ENCODE measurements around the gene UPF1. TPM values are rescaled to one million over a fixed set of nuclear protein-coding genes. Genes with fewer than 3 reads are reported as not detected.
"Not testable (repeated sequence)": the region's sequence is repeated elsewhere in the genome, so short reads cannot be mapped to it uniquely, and the experiment has no call there.

Gene UPF1
- total RNA-seq, 1 donor, result 37.3 TPM

- H3K4me3 ChIP-seq (ENCODE audit: low read depth, low read length), result no peak overlapping the region
- no peak for TF ChIP-seq CTCF (IDR thresholded peaks at IDR 0.05; ENCODE audit: insufficient read depth, low read length)
- no peak for DNase-seq (ENCODE audit: low read depth)
These were observed 67.0 kb downstream of the UPF1 start for GRCh38 chr19:18898607-18899408.

- no peak for TF ChIP-seq CTCF (IDR thresholded peaks at IDR 0.05; ENCODE audit: insufficient read depth, low read length)
- DNase-seq (ENCODE audit: low read depth), result no peak
- H3K4me3 ChIP-seq (ENCODE audit: low read depth, low read length), result no peak overlapping the region
These were observed 68.1 kb downstream of the UPF1 start for GRCh38 chr19:18899624-18900560.

DNA sequence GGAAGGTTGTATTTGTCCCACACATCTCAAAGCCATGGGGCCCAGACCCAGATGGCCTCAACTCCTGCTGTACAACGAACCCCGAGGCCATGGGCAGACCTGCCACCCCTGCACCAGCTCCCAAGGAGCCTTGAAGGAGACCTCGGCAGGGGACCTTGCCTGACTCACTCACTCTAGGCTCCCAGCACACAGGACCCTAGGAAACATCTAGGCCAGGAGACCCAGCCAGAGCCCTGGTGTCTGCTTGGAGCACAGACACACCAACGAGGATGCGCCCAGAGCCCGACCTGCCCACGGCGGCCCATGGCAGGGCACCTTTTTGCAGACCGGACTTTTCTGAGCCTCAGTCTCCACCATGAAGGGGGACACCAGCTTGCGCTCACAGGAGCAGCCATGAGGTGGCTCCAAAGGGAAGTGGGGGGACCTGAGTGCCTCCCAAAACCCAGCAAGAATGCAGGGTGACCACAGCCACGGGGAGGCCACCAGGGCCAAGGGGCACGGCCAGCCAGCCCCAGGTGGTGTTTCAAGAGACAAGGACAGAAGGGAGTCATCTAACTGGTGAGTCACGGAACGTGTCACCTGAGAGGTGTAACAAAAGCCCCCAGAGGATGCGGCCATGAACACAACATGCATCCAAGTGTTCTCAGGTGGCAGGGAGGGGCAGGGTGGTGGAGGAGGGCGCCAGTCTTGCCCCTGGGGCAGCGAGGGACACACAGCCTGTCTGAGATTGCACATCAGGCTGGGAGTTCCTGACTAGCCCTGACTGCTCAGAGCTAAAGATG lies 69.1 kb downstream of the UPF1 start:
- no peak overlapping the region for H3K4me3 ChIP-seq (ENCODE audit: low read depth, low read length)
- no peak for DNase-seq (ENCODE audit: low read depth)
- TF ChIP-seq CTCF (IDR thresholded peaks at IDR 0.05; ENCODE audit: insufficient read depth, low read length), result no peak

GRCh38 chr19:18901491-18901890 lies 69.7 kb downstream of the UPF1 start:
- H3K4me3 ChIP-seq (ENCODE audit: low read depth, low read length), result no peak overlapping the region
- TF ChIP-seq CTCF (IDR thresholded peaks at IDR 0.05; ENCODE audit: insufficient read depth, low read length), result no peak
- no peak for DNase-seq (ENCODE audit: low read depth)

DNA sequence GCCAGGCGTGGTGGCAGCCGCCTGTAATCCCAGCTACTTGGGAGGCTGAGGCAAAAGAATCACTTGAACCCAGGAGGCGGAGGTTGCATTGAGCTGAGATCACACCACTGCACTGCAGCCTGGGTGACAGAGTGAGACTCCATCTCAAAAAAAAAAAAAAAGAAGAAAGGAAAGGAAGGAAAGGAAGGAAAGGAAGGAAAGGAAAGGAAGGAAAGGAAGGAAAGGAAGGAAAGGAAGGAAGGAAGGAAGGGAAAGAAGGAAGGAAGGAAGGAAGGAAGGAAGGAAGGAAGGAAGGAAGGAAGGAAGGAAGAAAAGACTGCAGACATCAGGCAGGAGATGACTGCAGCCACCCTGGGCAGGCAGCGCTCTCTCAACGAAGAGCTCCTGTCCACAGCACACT lies 70.8 kb downstream of the UPF1 start:
- H3K4me3 ChIP-seq (ENCODE audit: low read depth, low read length); DNase-seq (ENCODE audit: low read depth): not testable (repeated sequence)

DNA sequence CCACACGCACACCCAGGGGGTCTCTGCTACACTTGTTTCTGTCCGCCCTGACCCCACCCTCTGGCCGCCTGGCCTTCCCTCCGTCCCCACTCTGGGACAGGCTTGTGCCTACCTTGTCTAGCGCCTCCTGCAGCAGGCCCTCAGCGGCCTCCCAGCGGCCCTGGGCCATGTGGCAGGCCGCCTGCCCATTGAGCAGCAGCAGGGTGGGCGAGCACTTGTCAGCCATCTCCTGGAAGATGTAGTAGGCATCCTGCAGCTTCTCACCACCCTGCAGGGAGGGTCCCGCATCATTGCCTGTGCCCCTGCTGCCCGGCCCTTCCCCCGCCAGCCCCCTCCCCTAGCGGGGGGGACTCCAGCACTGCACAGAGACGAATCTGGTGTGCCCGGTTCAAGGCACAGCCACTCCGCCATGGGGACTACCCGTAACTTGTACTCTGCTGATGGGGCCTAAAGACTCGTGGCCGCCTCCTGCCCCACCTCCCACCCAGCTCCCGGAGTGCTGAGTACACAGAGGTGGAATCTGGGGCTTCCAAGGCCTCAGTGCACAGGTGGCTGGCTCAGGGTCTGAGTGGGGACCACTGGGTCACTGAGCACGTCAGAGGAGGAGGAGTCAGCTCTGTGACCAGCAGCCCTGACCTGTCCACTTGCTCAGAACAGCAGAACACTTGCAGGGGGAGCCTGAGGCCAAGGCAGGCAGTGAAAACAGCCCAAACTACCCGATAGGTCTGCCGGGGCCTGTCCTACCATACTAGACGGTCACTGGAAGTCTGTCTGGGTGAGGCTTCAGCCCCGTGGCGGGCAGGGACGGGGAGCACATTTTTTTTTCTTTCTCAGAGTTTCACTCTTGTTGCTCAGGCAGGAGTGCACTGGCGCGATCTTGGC lies 71.6 kb downstream of the UPF1 start:
- DNase-seq (ENCODE audit: low read depth), result no peak
- H3K4me3 ChIP-seq (ENCODE audit: low read depth, low read length), result no peak overlapping the region

More for the DNA sequence above, 71.6 kb downstream of the UPF1 start:
- no peak for TF ChIP-seq CTCF (IDR thresholded peaks at IDR 0.05; ENCODE audit: insufficient read depth, low read length)
